Loucy (cell line): ENCODE results near the gene TUFT1.

Experiments
- H2AFZ ChIP-seq: fragments of 200-600 bp; sonication (generic); 2 replicates; pipeline ENCODE4 v1.6.0; 2016; ENCODE audit warnings: antibody characterized with exemption, mild to moderate bottlenecking, low read length, moderate library complexity
- H3F3A ChIP-seq: fragments of 200-600 bp; 2 replicates; pipeline ENCODE4 v1.6.0; 2016; ENCODE audit warnings: antibody characterized with exemption, low read depth, mild to moderate bottlenecking
- H3K27me3 ChIP-seq: fragments of 200-600 bp; sonication (generic); 2 replicates; pipeline ENCODE4 v1.6.1; 2014; ENCODE audit warnings: low read length, mild to moderate bottlenecking; ENCODE audit not compliant: insufficient read depth, poor library complexity, severe bottlenecking
- H3K36me3 ChIP-seq: fragments of 200-600 bp; sonication (generic); 2 replicates; pipeline ENCODE4 v1.6.1; 2016; ENCODE audit warnings: low read length; ENCODE audit not compliant: insufficient read depth
- H3K4me1 ChIP-seq: fragments of 200-600 bp; sonication (generic); 2 replicates; pipeline ENCODE4 v1.5.1; 2014; ENCODE audit warnings: low read length, mild to moderate bottlenecking; ENCODE audit not compliant: insufficient read depth, poor library complexity, severe bottlenecking
- H3K4me2 ChIP-seq: fragments of 200-600 bp; sonication (generic); 2 replicates; pipeline ENCODE4 v1.6.0; 2014; ENCODE audit warnings: antibody characterized with exemption, low read length, low read depth, mild to moderate bottlenecking; ENCODE audit not compliant: poor library complexity, severe bottlenecking
- H3K4me3 ChIP-seq: fragments of 200-600 bp; sonication (generic); 2 replicates; pipeline ENCODE4 v1.5.1; 2014; ENCODE audit warnings: low read length, mild to moderate bottlenecking, mixed read lengths; ENCODE audit not compliant: poor library complexity, severe bottlenecking
- H3K79me2 ChIP-seq: fragments of 200-600 bp; sonication (generic); 2 replicates; pipeline ENCODE4 v1.6.1; 2014; ENCODE audit warnings: low read length; ENCODE audit not compliant: insufficient read depth
- H3K9ac ChIP-seq: fragments of 200-600 bp; sonication (generic); 2 replicates; pipeline ENCODE4 v1.6.0; 2014; ENCODE audit warnings: mild to moderate bottlenecking, low read depth, low read length, moderate library complexity; ENCODE audit not compliant: poor library complexity, severe bottlenecking
- H3K9me2 ChIP-seq: fragments of 200-600 bp; sonication (generic); replicated peaks from 2 replicates; pipeline ENCODE4 v1.6.1; 2016; ENCODE audit warnings: low read depth, low read length, mixed read lengths
- H3K9me3 ChIP-seq: fragments of 200-600 bp; sonication (generic); 2 replicates; pipeline ENCODE4 v1.6.1; 2014; ENCODE audit warnings: mild to moderate bottlenecking, antibody characterized with exemption, low read length, low read depth; ENCODE audit not compliant: insufficient read depth
- H4K20me1 ChIP-seq: fragments of 200-600 bp; sonication (generic); 2 replicates; pipeline ENCODE4 v1.6.0; 2014; ENCODE audit warnings: antibody characterized with exemption, low read length, mild to moderate bottlenecking; ENCODE audit not compliant: insufficient read depth, poor library complexity, severe bottlenecking
- EZH2phosphoT487 ChIP-seq: fragments of 200-600 bp; IDR thresholded peaks from 2 replicates; pipeline ENCODE4 v1.6.1; 2018; ENCODE audit warnings: antibody characterized with exemption, mild to moderate bottlenecking, moderate library complexity, borderline replicate concordance
- TF ChIP-seq, protein P1 (sequence below): fragments of 200-600 bp; sonication (generic); conservative IDR thresholded peaks from 2 replicates; pipeline ENCODE4 v1.5.1; 2014; ENCODE audit warnings: mild to moderate bottlenecking, antibody characterized with exemption, low read length

The TUFT1 gene

DNA sequence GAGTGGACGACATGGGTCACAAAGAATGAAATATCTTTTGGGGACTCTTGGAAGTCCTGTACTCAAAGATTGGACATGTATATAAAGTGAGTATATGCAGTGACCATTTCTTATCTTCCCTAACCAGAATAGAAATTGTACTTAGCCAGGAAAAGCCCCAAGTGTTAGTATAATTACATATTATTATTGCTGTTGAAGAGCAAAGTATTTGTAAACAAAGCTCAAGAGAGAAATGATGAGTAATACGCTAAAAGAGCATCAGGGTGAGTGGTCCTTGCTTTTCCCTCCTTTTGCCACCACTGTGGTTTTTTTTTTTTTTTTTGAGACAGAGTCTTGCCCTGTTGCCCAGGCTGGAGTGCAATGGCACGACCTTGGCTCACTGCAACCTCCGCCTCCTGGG lies 35.4 kb upstream of the TUFT1 start:
- Histone ChIP-seq H2AFZ (no peak overlapping the region), H3K4me3 (no peak overlapping the region), H3F3A (no peaks in the 10 kb centered on the region), H3K4me1 (peaks cover 10% of the 10 kb centered on the region), H3K9me3 (no peaks in the 10 kb centered on the region), H4K20me1 (no peaks in the 10 kb centered on the region), H3K79me2 (no peaks in the 10 kb centered on the region), H3K9me2 (no peaks in the 10 kb centered on the region), H3K4me2 (no peak overlapping the region), H3K9ac (no peak overlapping the region), H3K36me3 (no peaks in the 10 kb centered on the region), H3K27me3 (no peaks in the 10 kb centered on the region)
- TF ChIP-seq EZH2phosphoT487 = no peak
- TF ChIP-seq, protein P1, sequence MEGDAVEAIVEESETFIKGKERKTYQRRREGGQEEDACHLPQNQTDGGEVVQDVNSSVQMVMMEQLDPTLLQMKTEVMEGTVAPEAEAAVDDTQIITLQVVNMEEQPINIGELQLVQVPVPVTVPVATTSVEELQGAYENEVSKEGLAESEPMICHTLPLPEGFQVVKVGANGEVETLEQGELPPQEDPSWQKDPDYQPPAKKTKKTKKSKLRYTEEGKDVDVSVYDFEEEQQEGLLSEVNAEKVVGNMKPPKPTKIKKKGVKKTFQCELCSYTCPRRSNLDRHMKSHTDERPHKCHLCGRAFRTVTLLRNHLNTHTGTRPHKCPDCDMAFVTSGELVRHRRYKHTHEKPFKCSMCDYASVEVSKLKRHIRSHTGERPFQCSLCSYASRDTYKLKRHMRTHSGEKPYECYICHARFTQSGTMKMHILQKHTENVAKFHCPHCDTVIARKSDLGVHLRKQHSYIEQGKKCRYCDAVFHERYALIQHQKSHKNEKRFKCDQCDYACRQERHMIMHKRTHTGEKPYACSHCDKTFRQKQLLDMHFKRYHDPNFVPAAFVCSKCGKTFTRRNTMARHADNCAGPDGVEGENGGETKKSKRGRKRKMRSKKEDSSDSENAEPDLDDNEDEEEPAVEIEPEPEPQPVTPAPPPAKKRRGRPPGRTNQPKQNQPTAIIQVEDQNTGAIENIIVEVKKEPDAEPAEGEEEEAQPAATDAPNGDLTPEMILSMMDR = no peak

DNA sequence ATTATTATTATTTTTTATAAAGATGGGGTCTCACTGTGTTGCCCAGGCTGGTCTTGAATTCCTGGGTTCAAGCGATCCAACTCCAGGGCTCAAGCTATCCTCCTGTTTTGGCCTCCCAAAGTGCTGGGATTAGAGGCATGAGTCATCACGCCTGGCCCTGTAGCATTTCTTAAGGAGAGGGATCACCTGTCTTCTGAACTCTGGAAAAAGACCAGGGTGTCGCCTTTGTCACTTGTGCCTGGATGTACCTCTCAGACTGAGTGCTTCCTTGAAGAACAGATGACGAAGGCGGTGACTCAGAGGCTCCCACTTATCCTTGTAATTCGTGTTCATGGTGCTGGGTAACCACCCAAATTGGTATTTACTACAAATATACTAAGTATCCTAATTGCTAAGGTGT lies 31.3 kb upstream of the TUFT1 start:
- Histone ChIP-seq H3F3A (no peaks in the 10 kb centered on the region), H3K79me2 (no peaks in the 10 kb centered on the region), H3K9ac (no peak overlapping the region), H3K36me3 (no peaks in the 10 kb centered on the region), H3K9me2 (no peaks in the 10 kb centered on the region), H4K20me1 (no peaks in the 10 kb centered on the region), H3K9me3 (no peaks in the 10 kb centered on the region), H3K4me1 (peaks cover 30% of the 10 kb centered on the region), H2AFZ (no peak overlapping the region), H3K4me2 (no peak overlapping the region), H3K27me3 (no peaks in the 10 kb centered on the region), H3K4me3 (no peak overlapping the region)
- TF ChIP-seq EZH2phosphoT487 = no peak
- TF ChIP-seq, protein P1 = no peak

DNA sequence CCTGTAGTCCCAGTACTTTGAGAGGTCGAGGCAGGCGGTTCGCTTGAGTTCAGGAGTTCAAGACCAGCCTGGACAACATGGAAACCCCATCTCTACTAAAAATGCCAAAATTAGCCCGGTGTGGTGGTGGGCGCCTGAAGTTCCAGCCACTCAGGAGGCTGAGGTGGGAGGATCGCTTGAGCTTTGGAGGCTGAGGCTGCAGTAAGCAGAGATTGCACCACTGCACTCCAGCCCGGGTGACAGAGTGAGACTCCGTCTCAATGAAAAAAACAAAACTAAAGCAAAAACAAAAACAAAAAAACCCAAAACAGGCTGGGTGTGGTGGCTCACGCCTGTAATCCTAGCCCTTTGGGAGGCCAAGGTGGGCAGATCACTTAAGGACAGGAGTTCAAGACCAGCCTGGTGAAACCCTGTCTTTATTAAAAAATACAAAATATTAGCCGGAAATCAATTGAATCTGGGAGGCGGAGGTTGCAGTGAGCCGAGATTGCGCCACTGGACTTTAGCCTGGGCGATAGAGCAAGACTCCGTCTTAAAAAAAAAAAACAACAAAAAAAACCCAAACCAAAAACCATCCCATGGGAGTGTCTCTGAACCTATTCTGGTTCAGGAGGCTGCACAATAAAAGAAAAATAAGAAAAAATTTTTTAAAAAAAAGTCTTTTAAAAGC lies 30.6 kb upstream of the TUFT1 start:
- Histone ChIP-seq H3F3A (no peaks in the 10 kb centered on the region), H3K4me2 (no peak overlapping the region), H3K4me3 (no peak overlapping the region), H3K36me3 (no peaks in the 10 kb centered on the region), H3K79me2 (no peaks in the 10 kb centered on the region), H3K4me1 (peaks cover 32% of the 10 kb centered on the region), H3K27me3 (no peaks in the 10 kb centered on the region), H3K9me2 (no peaks in the 10 kb centered on the region), H4K20me1 (no peaks in the 10 kb centered on the region), H3K9me3 (no peaks in the 10 kb centered on the region), H3K9ac (no peak overlapping the region), H2AFZ (no peak overlapping the region)
- TF ChIP-seq, protein P1 = no peak
- no peak for TF ChIP-seq EZH2phosphoT487
